ENCODE data around the gene AEBP1.

AEBP1 gene

GRCh38 chr7:44103923-44104859, at the start of gene AEBP1:
TSS of gene AEBP1 (plus strand) at chr7:44104345. CDS start at chr7:44104666, 321 bp downstream.
- Histone ChIP-seq H3K36me3 (ENCODE audit: control insufficient read depth, insufficient read depth, low read length) (peaks cover 11% of the 10 kb centered on the region), H3K9ac (ENCODE audit: low read length) (no peak within 1 kb of the TSS), H3K4me3 (ENCODE audit: low read depth, low read length) (peak within 1 kb of the TSS; percentile 61), H3K27ac (ENCODE audit: low read depth, low read length) (no peak within 1 kb of the TSS), H3K27me3 (ENCODE audit: control insufficient read depth, insufficient read depth, low read length) (peaks cover 31% of the 10 kb centered on the region), H3K4me1 (ENCODE audit: control insufficient read depth, insufficient read depth, low read length) (peaks cover 13% of the 10 kb centered on the region), H3K9me3 (ENCODE audit: control insufficient read depth, insufficient read depth, low read depth, low read length) (no peaks in the 10 kb centered on the region)

GRCh38 chr7:44056681-44057080, 47.5 kb upstream of the AEBP1 start:
- H3K27me3 ChIP-seq (ENCODE audit: control insufficient read depth, insufficient read depth, low read length) = no peaks in the 10 kb centered on the region
- no peak overlapping the region for H3K27ac ChIP-seq (ENCODE audit: low read depth, low read length)
- no peaks in the 10 kb centered on the region for H3K4me1 ChIP-seq (ENCODE audit: control insufficient read depth, insufficient read depth, low read length)
- H3K9ac ChIP-seq (ENCODE audit: low read length) = no peak overlapping the region
- H3K9me3 ChIP-seq (ENCODE audit: control insufficient read depth, insufficient read depth, low read depth, low read length) = no peaks in the 10 kb centered on the region
- H3K4me3 ChIP-seq (ENCODE audit: low read depth, low read length) = no peak overlapping the region
- peaks cover 80% of the 10 kb centered on the region for H3K36me3 ChIP-seq (ENCODE audit: control insufficient read depth, insufficient read depth, low read length)

DNA sequence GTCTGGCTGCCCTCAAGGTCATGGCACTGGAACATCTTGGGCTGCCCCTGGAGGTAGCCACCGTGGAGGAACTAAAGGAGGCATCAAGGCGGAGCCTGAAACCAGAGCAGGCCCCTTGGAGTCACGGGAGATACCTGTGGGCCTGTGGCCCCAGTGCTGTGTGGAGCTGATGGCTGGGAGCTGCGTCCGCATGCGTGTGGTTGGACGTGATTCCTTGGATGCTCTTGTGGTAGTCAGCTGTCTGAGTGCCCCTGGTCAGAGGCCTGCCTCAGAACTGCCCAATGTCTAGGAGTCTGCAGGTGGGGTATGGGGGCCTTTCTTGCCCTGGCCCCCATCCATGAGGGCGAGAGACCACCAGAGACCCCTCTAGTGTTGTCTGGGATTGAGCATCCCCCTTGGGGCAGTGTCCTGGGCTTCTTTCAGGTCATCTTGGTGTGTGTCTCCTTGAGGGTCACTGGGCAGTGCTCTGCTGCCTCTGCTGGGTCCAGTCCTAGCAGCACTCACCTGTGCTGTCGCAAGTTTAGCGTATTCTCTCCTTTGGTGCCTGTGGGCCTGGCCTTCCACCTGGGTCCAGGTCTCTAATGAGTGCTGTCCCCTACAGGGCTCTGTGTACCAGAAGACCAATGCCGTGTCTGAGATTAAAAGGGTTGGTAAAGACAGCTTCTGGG, 46.8 kb upstream of the AEBP1 start:
- H3K9me3 ChIP-seq (ENCODE audit: control insufficient read depth, insufficient read depth, low read depth, low read length) = no peaks in the 10 kb centered on the region
- H3K27me3 ChIP-seq (ENCODE audit: control insufficient read depth, insufficient read depth, low read length) = no peaks in the 10 kb centered on the region
- no peaks in the 10 kb centered on the region for H3K4me1 ChIP-seq (ENCODE audit: control insufficient read depth, insufficient read depth, low read length)
- H3K4me3 ChIP-seq (ENCODE audit: low read depth, low read length) = no peak overlapping the region
- H3K27ac ChIP-seq (ENCODE audit: low read depth, low read length) = no peak overlapping the region
- H3K36me3 ChIP-seq (ENCODE audit: control insufficient read depth, insufficient read depth, low read length) = peaks cover 82% of the 10 kb centered on the region
- no peak overlapping the region for H3K9ac ChIP-seq (ENCODE audit: low read length)

DNA sequence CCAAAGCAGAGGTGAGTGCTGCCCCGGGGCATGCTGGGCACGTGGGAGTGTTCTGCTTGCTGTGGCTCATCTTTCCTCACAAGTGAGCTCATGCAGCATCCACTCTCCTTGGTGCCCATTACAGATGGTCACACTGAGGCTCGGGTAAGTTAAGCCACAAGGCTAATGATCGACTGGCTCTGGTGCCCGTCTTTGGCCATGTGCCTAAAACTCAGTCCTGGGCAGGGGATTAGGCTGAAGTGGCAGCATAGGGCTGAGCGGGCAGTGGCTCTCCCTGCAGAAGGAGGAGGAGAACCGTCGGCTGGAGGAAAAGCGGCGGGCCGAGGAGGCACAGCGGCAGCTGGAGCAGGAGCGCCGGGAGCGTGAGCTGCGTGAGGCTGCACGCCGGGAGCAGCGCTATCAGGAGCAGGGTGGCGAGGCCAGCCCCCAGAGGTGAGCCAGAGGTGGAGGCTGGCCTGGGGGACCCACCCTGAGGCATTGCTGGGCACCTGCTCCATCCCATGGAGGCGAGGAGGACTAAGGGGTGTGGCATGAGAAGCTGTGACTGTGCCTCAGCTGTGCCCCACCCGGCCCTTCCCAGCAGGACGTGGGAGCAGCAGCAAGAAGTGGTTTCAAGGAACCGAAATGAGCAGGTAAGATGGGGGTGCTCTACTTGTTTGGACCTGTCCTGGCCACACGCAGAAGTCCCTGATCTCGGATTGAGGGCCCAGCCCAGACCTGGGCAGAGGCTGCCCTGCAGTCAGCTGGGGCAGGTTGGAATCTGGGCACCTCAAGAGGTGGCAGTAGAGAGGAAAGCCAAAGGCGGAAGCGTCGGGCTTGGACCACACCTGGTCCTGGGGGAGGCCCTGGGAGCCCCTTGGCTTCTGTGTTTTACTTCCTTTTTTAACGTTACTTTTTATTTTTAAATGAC, 46.0 kb upstream of the AEBP1 start:
- H3K9me3 ChIP-seq (ENCODE audit: control insufficient read depth, insufficient read depth, low read depth, low read length) = no peaks in the 10 kb centered on the region
- peaks cover 79% of the 10 kb centered on the region for H3K36me3 ChIP-seq (ENCODE audit: control insufficient read depth, insufficient read depth, low read length)
- no peak overlapping the region for H3K4me3 ChIP-seq (ENCODE audit: low read depth, low read length)

GRCh38 chr7:44058759-44059218, 45.4 kb upstream of the AEBP1 start:
- H3K9me3 ChIP-seq (ENCODE audit: control insufficient read depth, insufficient read depth, low read depth, low read length) = no peaks in the 10 kb centered on the region
- H3K27me3 ChIP-seq (ENCODE audit: control insufficient read depth, insufficient read depth, low read length) = no peaks in the 10 kb centered on the region
- peaks cover 4% of the 10 kb centered on the region for H3K4me1 ChIP-seq (ENCODE audit: control insufficient read depth, insufficient read depth, low read length)
- H3K27ac ChIP-seq (ENCODE audit: low read depth, low read length) = no peak overlapping the region
- no peak overlapping the region for H3K4me3 ChIP-seq (ENCODE audit: low read depth, low read length)
- H3K36me3 ChIP-seq (ENCODE audit: control insufficient read depth, insufficient read depth, low read length) = peaks cover 75% of the 10 kb centered on the region
- no peak overlapping the region for H3K9ac ChIP-seq (ENCODE audit: low read length)

More for the DNA sequence above, 46.0 kb upstream of the AEBP1 start:
- Histone ChIP-seq H3K9ac (ENCODE audit: low read length) (no peak overlapping the region), H3K27ac (ENCODE audit: low read depth, low read length) (no peak overlapping the region), H3K4me1 (ENCODE audit: control insufficient read depth, insufficient read depth, low read length) (no peaks in the 10 kb centered on the region), H3K27me3 (ENCODE audit: control insufficient read depth, insufficient read depth, low read length) (no peaks in the 10 kb centered on the region)

- Histone ChIP-seq H3K4me1 (ENCODE audit: control insufficient read depth, insufficient read depth, low read length) (peaks cover 11% of the 10 kb centered on the region), H3K27me3 (ENCODE audit: control insufficient read depth, insufficient read depth, low read length) (no peaks in the 10 kb centered on the region), H3K9me3 (ENCODE audit: control insufficient read depth, insufficient read depth, low read depth, low read length) (no peaks in the 10 kb centered on the region), H3K36me3 (ENCODE audit: control insufficient read depth, insufficient read depth, low read length) (peaks cover 72% of the 10 kb centered on the region), H3K9ac (ENCODE audit: low read length) (no peak overlapping the region), H3K27ac (ENCODE audit: low read depth, low read length) (no peak overlapping the region), H3K4me3 (ENCODE audit: low read depth, low read length) (no peak overlapping the region)
Measured at GRCh38 chr7:44059219-44060090, 44.7 kb upstream of the AEBP1 start.

- H3K27me3 ChIP-seq (ENCODE audit: control insufficient read depth, insufficient read depth, low read length) = no peaks in the 10 kb centered on the region
- no peaks in the 10 kb centered on the region for H3K9me3 ChIP-seq (ENCODE audit: control insufficient read depth, insufficient read depth, low read depth, low read length)
- no peak overlapping the region for H3K27ac ChIP-seq (ENCODE audit: low read depth, low read length)
- no peak overlapping the region for H3K9ac ChIP-seq (ENCODE audit: low read length)
- no peak overlapping the region for H3K4me3 ChIP-seq (ENCODE audit: low read depth, low read length)
- H3K36me3 ChIP-seq (ENCODE audit: control insufficient read depth, insufficient read depth, low read length) = peaks cover 67% of the 10 kb centered on the region
- peaks cover 19% of the 10 kb centered on the region for H3K4me1 ChIP-seq (ENCODE audit: control insufficient read depth, insufficient read depth, low read length)
Measured at GRCh38 chr7:44060091-44060947, 43.8 kb upstream of the AEBP1 start.

DNA sequence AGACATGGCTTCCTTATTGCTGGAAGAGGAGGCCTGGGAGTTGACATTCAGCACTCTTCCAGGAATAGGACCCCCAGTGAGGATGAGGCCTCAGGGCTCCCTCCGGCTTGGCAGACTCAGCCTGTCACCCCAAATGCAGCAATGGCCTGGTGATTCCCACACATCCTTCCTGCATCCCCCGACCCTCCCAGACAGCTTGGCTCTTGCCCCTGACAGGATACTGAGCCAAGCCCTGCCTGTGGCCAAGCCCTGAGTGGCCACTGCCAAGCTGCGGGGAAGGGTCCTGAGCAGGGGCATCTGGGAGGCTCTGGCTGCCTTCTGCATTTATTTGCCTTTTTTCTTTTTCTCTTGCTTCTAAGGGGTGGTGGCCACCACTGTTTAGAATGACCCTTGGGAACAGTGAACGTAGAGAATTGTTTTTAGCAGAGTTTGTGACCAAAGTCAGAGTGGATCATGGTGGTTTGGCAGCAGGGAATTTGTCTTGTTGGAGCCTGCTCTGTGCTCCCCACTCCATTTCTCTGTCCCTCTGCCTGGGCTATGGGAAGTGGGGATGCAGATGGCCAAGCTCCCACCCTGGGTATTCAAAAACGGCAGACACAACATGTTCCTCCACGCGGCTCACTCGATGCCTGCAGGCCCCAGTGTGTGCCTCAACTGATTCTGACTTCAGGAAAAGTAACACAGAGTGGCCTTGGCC, 43.0 kb upstream of the AEBP1 start:
- Histone ChIP-seq H3K27me3 (ENCODE audit: control insufficient read depth, insufficient read depth, low read length) (no peaks in the 10 kb centered on the region), H3K9ac (ENCODE audit: low read length) (no peak overlapping the region), H3K27ac (ENCODE audit: low read depth, low read length) (no peak overlapping the region), H3K36me3 (ENCODE audit: control insufficient read depth, insufficient read depth, low read length) (peaks cover 65% of the 10 kb centered on the region), H3K4me3 (ENCODE audit: low read depth, low read length) (no peak overlapping the region), H3K4me1 (ENCODE audit: control insufficient read depth, insufficient read depth, low read length) (peaks cover 27% of the 10 kb centered on the region), H3K9me3 (ENCODE audit: control insufficient read depth, insufficient read depth, low read depth, low read length) (no peaks in the 10 kb centered on the region)

DNA sequence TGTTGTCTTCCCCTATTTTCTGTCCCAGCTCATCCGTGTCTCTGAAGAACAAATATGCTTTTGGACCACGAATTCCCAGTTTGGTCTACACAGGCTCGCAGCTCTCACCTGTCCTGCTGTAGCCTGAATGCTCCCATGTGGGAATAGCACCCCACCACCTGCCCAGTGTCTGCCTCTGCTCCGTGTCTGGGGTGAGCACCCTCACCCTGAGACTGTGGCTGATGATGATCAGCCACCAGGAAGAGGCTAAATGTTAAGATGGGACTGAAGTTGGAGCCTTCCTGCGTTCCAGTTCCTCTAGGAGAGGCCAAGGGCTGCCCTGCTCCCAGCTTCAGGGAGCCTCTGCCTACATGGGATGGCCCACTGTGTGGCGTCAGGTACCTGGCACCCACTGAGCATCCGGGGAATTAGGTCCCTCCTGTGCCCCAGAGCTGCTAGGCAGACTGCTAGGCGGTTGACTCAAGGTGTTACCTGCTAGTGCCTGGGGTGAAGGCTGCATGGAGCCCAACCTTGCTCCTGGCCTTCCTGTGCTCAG, 42.4 kb upstream of the AEBP1 start:
- H3K4me1 ChIP-seq (ENCODE audit: control insufficient read depth, insufficient read depth, low read length) = peaks cover 32% of the 10 kb centered on the region
- no peak overlapping the region for H3K9ac ChIP-seq (ENCODE audit: low read length)
- H3K27ac ChIP-seq (ENCODE audit: low read depth, low read length) = no peak overlapping the region
- H3K4me3 ChIP-seq (ENCODE audit: low read depth, low read length) = no peak overlapping the region
- H3K36me3 ChIP-seq (ENCODE audit: control insufficient read depth, insufficient read depth, low read length) = peaks cover 59% of the 10 kb centered on the region
- no peaks in the 10 kb centered on the region for H3K9me3 ChIP-seq (ENCODE audit: control insufficient read depth, insufficient read depth, low read depth, low read length)
- no peaks in the 10 kb centered on the region for H3K27me3 ChIP-seq (ENCODE audit: control insufficient read depth, insufficient read depth, low read length)
